DMS 273 (cell line): ENCODE data around the gene MYO10.

Experiments used
- DNase-seq: peaks from one replicate; lab custom pipeline; 2025; ENCODE audit not compliant: unreplicated experiment; lab: John Stamatoyannopoulos, UW

Gene MYO10

GRCh38 chr5:16826379-16827125 lies 109.5 kb downstream of the MYO10 start:
- no peak for DNase-seq

GRCh38 chr5:16819522-16820167 lies 116.4 kb downstream of the MYO10 start:
- DNase-seq = no peak

DNA sequence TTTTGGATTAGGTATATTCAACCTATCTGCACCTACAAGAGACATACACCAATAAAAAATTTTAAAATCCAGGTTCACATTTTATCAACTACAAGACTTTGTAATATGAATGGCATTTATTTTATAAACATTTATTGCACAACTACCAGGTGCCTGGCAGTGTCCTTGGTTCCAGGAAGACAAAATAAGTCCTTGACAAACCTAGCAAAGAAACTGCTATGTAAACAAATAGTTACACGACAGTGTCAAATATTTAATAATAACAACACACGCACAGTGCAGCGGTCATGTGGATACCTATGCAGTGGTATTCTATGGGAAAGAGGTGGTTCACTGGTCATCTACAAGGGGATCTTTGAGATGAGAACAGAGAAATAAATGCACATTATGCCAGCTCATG lies 120.7 kb downstream of the MYO10 start:
- DNase-seq = no peak

DNA sequence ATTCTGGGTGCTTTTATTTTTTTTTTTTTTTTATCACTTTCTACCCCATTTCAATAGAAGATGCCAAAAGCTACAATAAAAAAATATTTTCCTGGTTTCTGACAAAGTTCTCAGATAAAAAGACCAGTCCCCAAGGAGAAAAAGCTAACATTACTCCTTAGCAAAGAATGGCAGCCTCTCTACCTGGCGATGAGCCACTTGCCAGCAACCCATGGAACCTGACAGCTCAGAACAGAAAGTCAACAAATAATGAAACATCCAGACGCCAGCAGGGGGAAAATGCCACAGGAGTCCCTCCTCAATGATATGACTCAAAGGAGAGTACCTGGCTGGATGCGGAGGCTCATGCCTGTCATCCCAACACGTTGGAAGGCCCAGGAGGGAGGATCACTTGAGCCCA lies 123.2 kb downstream of the MYO10 start:
- peak; percentile 8 for DNase-seq

- no peak for DNase-seq
Observed at GRCh38 chr5:16812448-16812847, 123.6 kb downstream of the MYO10 start.

GRCh38 chr5:16810208-16810854 lies 125.8 kb downstream of the MYO10 start:
- DNase-seq = peak; percentile 17

- no peak for DNase-seq
Observed at GRCh38 chr5:16809395-16810207, 126.5 kb downstream of the MYO10 start.

DNA sequence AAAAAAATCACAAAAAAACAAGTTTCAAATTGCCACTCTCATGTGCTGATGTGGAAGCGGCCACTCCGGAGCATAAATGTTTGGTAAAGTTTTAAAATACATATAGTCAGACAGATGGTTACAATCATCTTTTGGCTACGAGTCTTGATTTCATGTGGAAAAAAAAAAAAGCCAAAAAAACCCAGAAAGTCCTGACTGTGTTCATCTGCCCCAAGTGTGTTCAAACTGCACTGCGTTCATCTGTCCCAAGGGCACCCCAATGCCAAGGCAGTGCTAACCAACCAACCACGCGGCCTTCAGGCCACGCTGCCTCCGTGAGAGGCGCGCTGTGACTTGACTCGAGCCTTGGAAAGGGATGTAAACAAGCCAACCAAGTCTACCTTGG lies 127.1 kb downstream of the MYO10 start:
- no peak for DNase-seq

GRCh38 chr5:16808021-16808420 lies 128.1 kb downstream of the MYO10 start:
- DNase-seq = no peak

GRCh38 chr5:16807547-16807864 lies 128.6 kb downstream of the MYO10 start:
- no peak for DNase-seq

DNA sequence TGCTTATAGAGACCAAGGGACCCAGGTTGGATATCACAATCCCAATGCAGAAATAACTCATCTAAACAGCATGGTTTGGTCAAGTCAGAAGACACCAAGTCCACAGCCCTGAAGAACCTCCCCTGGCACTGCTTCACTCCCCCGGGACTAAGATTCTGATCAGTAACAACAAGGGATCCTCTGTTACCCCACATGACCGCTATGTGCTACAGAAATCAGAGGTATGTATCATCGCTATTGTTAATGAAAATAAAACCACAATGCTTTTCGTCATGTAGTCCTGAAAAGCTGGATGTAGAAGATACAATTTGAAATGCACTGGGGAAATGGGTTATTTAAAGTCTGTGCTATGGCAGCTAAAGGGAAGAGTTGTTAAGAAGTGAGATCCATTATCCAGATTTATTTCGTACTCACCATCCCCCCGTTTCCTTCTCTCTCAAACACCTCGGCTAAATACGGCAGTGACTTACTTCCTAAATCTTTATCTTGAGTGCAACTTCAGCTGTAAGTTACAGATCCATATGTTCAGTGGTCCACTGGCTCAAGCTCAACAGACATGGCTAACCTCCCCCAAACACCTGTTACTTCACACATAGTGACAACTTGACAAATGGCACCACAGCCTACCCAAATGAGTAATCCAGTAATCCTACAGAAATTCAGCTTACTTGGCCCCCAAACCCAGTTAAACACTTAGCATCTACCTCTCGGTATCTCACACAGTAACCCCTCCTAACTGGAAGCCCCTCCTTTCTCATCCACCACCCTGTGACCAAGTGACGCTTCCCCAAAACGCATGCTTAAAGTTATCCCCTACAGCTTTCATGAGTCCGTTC lies 129.2 kb downstream of the MYO10 start:
- DNase-seq = peak; percentile 19

DNA sequence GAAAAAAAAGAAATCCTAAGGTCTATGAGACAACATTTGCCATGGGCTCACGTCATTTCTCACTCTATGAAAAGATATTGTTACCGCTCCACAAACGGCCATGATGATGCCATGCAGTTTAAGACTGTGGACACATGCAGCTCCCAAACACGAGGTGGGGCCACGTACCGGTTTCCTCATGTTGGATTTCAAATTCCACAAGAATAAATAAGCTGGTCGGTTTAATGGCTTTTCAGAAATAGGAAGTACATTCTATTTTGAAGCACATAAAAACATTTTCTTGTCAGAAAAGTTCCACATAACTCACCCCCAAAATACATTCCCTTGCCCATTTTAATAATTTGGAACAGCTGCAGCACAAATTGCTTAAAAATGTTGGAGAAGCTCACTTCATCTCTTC lies 130.6 kb downstream of the MYO10 start:
- no peak for DNase-seq

- DNase-seq = no peak
Observed at GRCh38 chr5:16803831-16804230, 132.3 kb downstream of the MYO10 start.

- no peak for DNase-seq
Observed at GRCh38 chr5:16800477-16800876, 135.6 kb downstream of the MYO10 start.

DNA sequence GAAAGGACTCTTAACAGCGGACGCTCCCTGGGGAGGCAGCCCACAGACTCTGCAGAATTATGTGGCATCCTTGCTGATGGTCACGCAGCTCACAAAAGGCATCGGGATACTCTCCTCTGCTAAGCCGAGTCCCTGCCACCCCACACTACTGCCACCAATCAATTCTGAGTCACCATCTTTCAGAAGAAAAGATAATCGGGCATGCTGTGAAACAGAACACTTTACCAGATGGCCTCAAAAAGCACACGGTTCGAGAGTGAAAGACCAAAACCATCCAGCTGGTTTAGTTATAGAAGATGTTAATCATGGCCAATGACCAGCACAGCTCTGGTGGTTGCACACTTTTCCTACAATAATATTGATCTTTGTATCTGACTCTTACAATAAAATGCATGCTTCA lies 136.3 kb downstream of the MYO10 start:
- DNase-seq = peak; percentile 79

DNA sequence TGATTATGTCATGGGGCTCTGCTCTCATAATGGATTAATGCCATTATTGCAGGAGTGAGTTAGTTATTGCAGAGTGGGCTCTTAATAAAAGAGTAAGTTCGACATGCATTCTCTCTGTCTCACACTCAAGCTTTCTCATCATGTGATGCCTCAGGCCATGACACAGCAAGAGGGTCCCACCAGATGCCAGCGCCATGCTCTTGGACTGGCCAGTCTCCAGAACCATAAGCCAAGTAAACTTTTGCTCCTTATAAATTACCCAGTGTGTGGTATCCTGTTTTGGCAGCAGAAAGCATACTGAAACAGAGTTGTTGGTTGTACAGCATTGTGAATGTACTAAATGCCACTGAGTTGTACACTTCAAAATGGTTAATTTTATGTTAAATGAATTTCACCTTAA lies 138.1 kb downstream of the MYO10 start:
- peak; percentile 15 for DNase-seq

GRCh38 chr5:16794269-16794913 lies 141.7 kb downstream of the MYO10 start:
- peak; percentile 44 for DNase-seq

DNA sequence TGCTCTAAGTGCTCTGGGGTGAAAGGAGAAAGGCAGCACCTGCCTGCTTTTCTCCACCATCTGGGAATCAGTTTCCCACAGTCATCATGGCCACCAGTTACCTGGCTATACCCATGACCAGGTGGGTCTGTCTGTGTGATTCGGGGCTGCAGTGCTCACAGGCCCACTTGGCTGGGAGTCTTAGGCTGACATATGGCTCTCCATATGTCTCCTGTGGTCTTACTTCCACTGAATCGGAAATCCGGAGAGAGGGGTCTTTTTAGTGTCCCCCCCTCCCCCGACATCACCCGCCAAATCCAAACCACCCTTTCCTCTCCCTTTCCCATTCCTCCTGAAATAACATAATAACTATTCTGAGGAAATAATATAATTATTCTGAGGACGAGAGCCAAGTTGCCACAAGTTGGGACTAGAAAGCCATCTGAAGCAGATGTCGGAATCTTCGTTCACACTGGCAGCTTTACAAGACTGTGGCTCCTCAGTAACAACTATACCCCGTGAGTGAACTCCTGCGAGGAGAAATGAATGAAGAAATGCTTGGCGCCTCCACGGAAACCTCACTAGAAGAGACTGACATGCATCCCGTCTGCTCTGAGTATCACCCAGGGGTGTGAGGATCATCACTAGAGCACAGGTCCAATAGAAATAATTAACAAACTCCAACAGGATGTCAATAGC lies 143.4 kb downstream of the MYO10 start:
- peak; percentile 89 for DNase-seq

- peak; percentile 69 for DNase-seq
Observed at GRCh38 chr5:16791904-16792597, 144.0 kb downstream of the MYO10 start.
